Measurements from ENCODE around the gene IP6K2. TPM values are rescaled to one million over a fixed set of nuclear protein-coding genes. Genes with fewer than 3 reads are reported as not detected.

The IP6K2 gene
- total and polyA plus RNA-seq, 2 of the 13 experiments (the other 11 are each of a cell fraction or from before 2014, with no cell fraction given), result 85.5 to 112 TPM

GRCh38 chr3:48678056-48678455 lies 39.0 kb downstream of the IP6K2 start (continued):
- TF ChIP-seq PAX8 (CRISPR knock-in tag; IDR thresholded peaks at IDR 0.05; ENCODE audit: borderline replicate concordance) (no peak), SIX4 (CRISPR knock-in tag; IDR thresholded peaks at IDR 0.05) (no peak)

- no peak for FAIRE-seq
- H3K4me1 ChIP-seq (ENCODE audit: insufficient read depth, low read length), result no peaks in the 10 kb centered on the region
- H3K36me3 ChIP-seq (replicated peaks in 1 of 2; ENCODE audit: control insufficient read depth in 1 of 2, insufficient read depth in 2 of 2, low read length in 2 of 2), result peaks cover 23 to 38% of the 10 kb centered on the region in 2 experiments; a peak in 4 of 5 replicates
- CTCF ChIA-PET (ENCODE audit: low intra/inter-chr PET ratio, low total read pairs), result no interaction called here
- no peaks in the 10 kb centered on the region for H4K20me1 ChIP-seq (ENCODE audit: insufficient read depth, low read length)
- intact Hi-C loops (cut with micrococcal nuclease; ENCODE audit: unreplicated experiment), result no loop called here
- in situ Hi-C loops (cut with HindIII; ENCODE audit: extremely low pct_ligation_motif_present, low pct_unique_long_range_greater_than_20kb), result no loop called here
- H3K79me2 ChIP-seq (ENCODE audit: insufficient read depth, low read length), result no peaks in the 10 kb centered on the region
- no TSS peak for BruUV-seq (replicated peaks)
- H2AFZ ChIP-seq (ENCODE audit: low read length), result no peak overlapping the region
- 0 out of 3 replicates have a peak, but pooled peaks have one; percentile 17 for ATAC-seq
- POLR2A ChIA-PET, result interaction anchor here (1.0 kb wide), 1 partner anchor 65 kb away, joined by 3 read pairs; no protein-coding TSS in a partner anchor
- H3K27me3 ChIP-seq (ENCODE audit: control insufficient read depth in 1 of 2, insufficient read depth in 2 of 2, low read length in 2 of 2), result no peaks in the 10 kb centered on the region
- WGBS (ENCODE audit: low lambda C conversion rate), result 95% methylated on average over 9 of the region's 9 CpGs
- H3K9me3 ChIP-seq (ENCODE audit: low read length), result no peaks in the 10 kb centered on the region
- no peak overlapping the region for H3K4me3 ChIP-seq (replicated peaks in 1 of 3; ENCODE audit: insufficient read depth in 1 of 3, low read depth in 2 of 3, low read length in 3 of 3)
- H3K4me2 ChIP-seq (ENCODE audit: low read depth, low read length), result no peak overlapping the region
- no peak overlapping the region for H3K9ac ChIP-seq (ENCODE audit: insufficient read depth, low read depth, low read length)
- DNase-seq (ENCODE audit: low spot score), result no peak
- H3K27ac ChIP-seq (ENCODE audit: extremely low read length, insufficient read depth, low read length), result no peak overlapping the region
- TF ChIP-seq ARNT2 (CRISPR knock-in tag; IDR thresholded peaks at IDR 0.05; ENCODE audit: low read depth) (no peak), ZNF772 (CRISPR knock-in tag; IDR thresholded peaks at IDR 0.05) (no peak), LBX2 (CRISPR knock-in tag; IDR thresholded peaks at IDR 0.05; ENCODE audit: borderline replicate concordance) (no peak), TBL1XR1 (IDR thresholded peaks at IDR 0.05; ENCODE audit: borderline replicate concordance, low read length, partially characterized antibody) (no peak), SMC3 (IDR thresholded peaks at IDR 0.05; ENCODE audit: low read length) (no peak), TGIF2 (CRISPR knock-in tag; IDR thresholded peaks at IDR 0.05) (no peak), ZNF572 (CRISPR knock-in tag; IDR thresholded peaks at IDR 0.05) (no peak), ZUFSP (CRISPR knock-in tag; IDR thresholded peaks at IDR 0.05; ENCODE audit: borderline replicate concordance) (no peak), REXO4 (CRISPR knock-in tag; IDR thresholded peaks at IDR 0.05; ENCODE audit: borderline replicate concordance) (no peak), KAT2B (IDR thresholded peaks at IDR 0.05; ENCODE audit: borderline replicate concordance, low read depth, low read length) (no peak), GABPA (IDR thresholded peaks at IDR 0.05; ENCODE audit: low read depth, low read length) (no peak), GABPA (CRISPR knock-in tag; IDR thresholded peaks at IDR 0.05; ENCODE audit: low read depth) (no peak), PAX8 (CRISPR knock-in tag; IDR thresholded peaks at IDR 0.05; ENCODE audit: borderline replicate concordance) (no peak), KDM5B (CRISPR knock-in tag; IDR thresholded peaks at IDR 0.05; ENCODE audit: borderline replicate concordance) (no peak)
- TF ChIP-seq, protein P1, sequence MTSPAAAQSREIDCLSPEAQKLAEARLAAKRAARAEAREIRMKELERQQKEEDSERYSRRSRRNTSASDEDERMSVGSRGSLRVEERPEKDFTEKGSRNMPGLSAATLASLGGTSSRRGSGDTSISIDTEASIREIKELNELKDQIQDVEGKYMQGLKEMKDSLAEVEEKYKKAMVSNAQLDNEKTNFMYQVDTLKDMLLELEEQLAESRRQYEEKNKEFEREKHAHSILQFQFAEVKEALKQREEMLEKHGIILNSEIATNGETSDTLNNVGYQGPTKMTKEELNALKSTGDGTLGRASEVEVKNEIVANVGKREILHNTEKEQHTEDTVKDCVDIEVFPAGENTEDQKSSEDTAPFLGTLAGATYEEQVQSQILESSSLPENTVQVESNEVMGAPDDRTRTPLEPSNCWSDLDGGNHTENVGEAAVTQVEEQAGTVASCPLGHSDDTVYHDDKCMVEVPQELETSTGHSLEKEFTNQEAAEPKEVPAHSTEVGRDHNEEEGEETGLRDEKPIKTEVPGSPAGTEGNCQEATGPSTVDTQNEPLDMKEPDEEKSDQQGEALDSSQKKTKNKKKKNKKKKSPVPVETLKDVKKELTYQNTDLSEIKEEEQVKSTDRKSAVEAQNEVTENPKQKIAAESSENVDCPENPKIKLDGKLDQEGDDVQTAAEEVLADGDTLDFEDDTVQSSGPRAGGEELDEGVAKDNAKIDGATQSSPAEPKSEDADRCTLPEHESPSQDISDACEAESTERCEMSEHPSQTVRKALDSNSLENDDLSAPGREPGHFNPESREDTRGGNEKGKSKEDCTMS (CRISPR knock-in tag; conservative IDR thresholded peaks at IDR 0.05), result no peak
These were observed 42.5 kb downstream of the IP6K2 start for GRCh38 chr3:48674505-48674904.

Data from HepG2 (cell line).